Measurements from ENCODE around the gene CDK19. TPM values are rescaled to one million over a fixed set of nuclear protein-coding genes. Genes with fewer than 3 reads are reported as not detected.

CDK19 gene
- total RNA-seq, 1 experiment from 2014 or later: 7.0 TPM

GRCh38 chr6:110833831-110834230, 18.6 kb upstream of the CDK19 start:
- Histone ChIP-seq H3T11ph (ENCODE audit: low read length) (no peak overlapping the region), H3K56ac (ENCODE audit: insufficient read length, low read depth, low read length) (no peak overlapping the region), H3K79me1 (ENCODE audit: insufficient read depth, low read depth, low read length, poor library complexity, severe bottlenecking) (no peaks in the 10 kb centered on the region), H3K23me2 (ENCODE audit: insufficient read length, low read depth, low read length, poor library complexity, severe bottlenecking) (no peaks in the 10 kb centered on the region), H4K20me1 (ENCODE audit: control insufficient read depth, insufficient read depth, insufficient read length) (no peaks in the 10 kb centered on the region), H3K18ac (ENCODE audit: insufficient read length, low read depth, low read length) (no peak overlapping the region), H2BK5ac (ENCODE audit: insufficient read length, low read length) (no peak overlapping the region), H3K9ac (ENCODE audit: extremely low read depth, insufficient read length, low read length) (no peak overlapping the region), H3K9me3 (ENCODE audit: control insufficient read depth, low read depth, low read length) (no peaks in the 10 kb centered on the region), H3K27ac (ENCODE audit: insufficient read length, low read depth, low read length) (no peak overlapping the region), H3K4me1 (ENCODE audit: insufficient read depth, low read length) (no peaks in the 10 kb centered on the region), H2BK15ac (ENCODE audit: low read depth, low read length) (no peak overlapping the region), H4K91ac (ENCODE audit: insufficient read length, low read depth, low read length) (no peak overlapping the region), H2AFZ (ENCODE audit: low read length) (no peak overlapping the region), H3K4me2 (ENCODE audit: insufficient read depth, insufficient read length, low read length) (no peak overlapping the region), H2BK120ac (ENCODE audit: low read depth, low read length, poor library complexity, severe bottlenecking) (no peak overlapping the region), H2BK12ac (ENCODE audit: insufficient read length, low read depth, low read length) (no peak overlapping the region), H3K79me2 (ENCODE audit: insufficient read depth, low read length) (no peaks in the 10 kb centered on the region), H3K23ac (ENCODE audit: insufficient read length, low read depth, low read length) (no peak overlapping the region), H2BK20ac (ENCODE audit: low read depth, low read length, poor library complexity, severe bottlenecking) (no peak overlapping the region), H3K27me3 (ENCODE audit: insufficient read depth, low read length) (no peaks in the 10 kb centered on the region), H3K14ac (ENCODE audit: insufficient read depth, low read length) (no peak overlapping the region), H3K4ac (ENCODE audit: low read depth, low read length) (no peak overlapping the region), H2AK5ac (ENCODE audit: insufficient read length, low read length) (no peak overlapping the region), H4K5ac (ENCODE audit: insufficient read length, low read depth, low read length) (no peak overlapping the region), H4K8ac (replicated peaks; ENCODE audit: insufficient read length, low read depth, low read length) (no peak overlapping the region)
- Mint-ChIP-seq H3K36me3 (ENCODE audit: insufficient read depth in 1 of 3, low read depth in 3 of 3) (no peaks in the 10 kb centered on the region), H3K27me3 (ENCODE audit: low read depth) (no peaks in the 10 kb centered on the region), H3K27ac (no peak overlapping the region), H3K9me3 (no peaks in the 10 kb centered on the region), H3K4me1 (no peaks in the 10 kb centered on the region), H3K4me3 (no peak overlapping the region)
- DNase-seq: no peak
- WGBS (ENCODE audit: extremely low coverage, insufficient read length, low lambda C conversion rate): no CpG with 5 or more reads among the region's 6 CpGs
- TF ChIP-seq CTCF (conservative IDR thresholded peaks at IDR 0.05): no peak

All from H9 (cell line).